OCI-LY3 (cell line): ENCODE data around the gene MYO1E.

Experiments
- H2AFZ ChIP-seq: fragments of 200-600, 300-600 bp; shearing (Covaris generic); 2 replicates; pipeline ENCODE4 v1.6.0; 2014; ENCODE audit warnings: antibody characterized with exemption, low read depth, low read length
- H3K27ac ChIP-seq: fragments of 200-600, 300-600 bp; sonication (generic); 2 replicates; pipeline ENCODE4 v1.5.1; 2014; ENCODE audit warnings: mild to moderate bottlenecking, low read length, moderate library complexity, mixed read lengths
- H3K27me3 ChIP-seq: fragments of 200-600, 300-600 bp; sonication (generic); 2 replicates; pipeline ENCODE4 v1.6.1; 2014; ENCODE audit warnings: low read depth, low read length, mixed read lengths
- H3K36me3 ChIP-seq: fragments of 200-600, 300-600 bp; sonication (generic); replicated peaks from 2 replicates; pipeline ENCODE3; 2014; ENCODE audit warnings: low read depth, low read length, mixed read lengths
- H3K4me1 ChIP-seq: fragments of 300-600, 200-600 bp; sonication (generic); 2 replicates; pipeline ENCODE4 v1.6.1; 2014; ENCODE audit warnings: low read length, mixed read lengths
- H3K4me2 ChIP-seq: fragments of 200-600, 300-600 bp; sonication (generic); 2 replicates; pipeline ENCODE4 v1.6.1; 2014; ENCODE audit warnings: low read length, mixed read lengths
- H3K4me3 ChIP-seq: fragments of 300-600, 200-600 bp; sonication (generic); 2 replicates; pipeline ENCODE4 v1.5.1; 2014; ENCODE audit warnings: antibody characterized with exemption, mild to moderate bottlenecking, low read length, moderate library complexity
- H3K79me2 ChIP-seq: fragments of 300-600, 200-600 bp; shearing (Covaris generic); 2 replicates; pipeline ENCODE4 v1.6.1; 2014; ENCODE audit warnings: mild to moderate bottlenecking, low read length, mixed read lengths
- H3K9ac ChIP-seq: fragments of 300-600, 200-600 bp; shearing (Covaris generic); 2 replicates; pipeline ENCODE4 v1.6.0; 2014; ENCODE audit warnings: mild to moderate bottlenecking, low read length, moderate library complexity
- H3K9me3 ChIP-seq: fragments of 200-600, 300-600 bp; shearing (Covaris generic); 2 replicates; pipeline ENCODE4 v1.6.1; 2014; ENCODE audit warnings: low read length, mixed read lengths; ENCODE audit not compliant: insufficient read depth
- H4K20me1 ChIP-seq: fragments of 200-600, 300-600 bp; sonication (generic); 2 replicates; pipeline ENCODE4 v1.6.1; 2016; ENCODE audit warnings: low read length, mixed read lengths; ENCODE audit not compliant: insufficient read depth
- EZH2phosphoT487 ChIP-seq: fragments of 200-600 bp; shearing (Covaris generic); IDR thresholded peaks from 2 replicates; pipeline ENCODE4 v1.6.1; 2018; ENCODE audit warnings: antibody characterized with exemption, mixed run types, low read depth
- TF ChIP-seq, protein P1 (sequence below): fragments of 200-600, 300-600 bp; sonication (generic); IDR thresholded peaks from 2 replicates; pipeline ENCODE4 v1.5.1; 2014; ENCODE audit warnings: antibody characterized with exemption, low read length, low read depth

Gene MYO1E

DNA sequence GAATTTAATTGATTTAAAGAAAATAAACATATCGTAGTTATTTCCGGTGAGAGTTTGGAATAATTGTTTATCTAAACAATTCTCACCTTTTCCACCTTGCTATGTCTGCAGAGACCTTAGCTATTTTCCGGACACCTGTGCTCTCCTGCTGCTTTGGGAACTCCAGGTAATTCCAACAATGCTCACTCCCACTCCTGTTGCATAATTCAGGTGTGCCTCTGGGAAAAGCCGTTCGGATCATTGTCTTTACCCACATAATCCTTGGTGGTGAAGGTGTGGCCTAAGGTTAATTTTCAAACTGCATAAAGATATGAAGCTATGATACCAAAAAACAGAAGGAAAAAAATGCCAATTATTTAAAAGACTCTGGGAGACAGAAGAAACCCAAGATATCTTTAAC lies 106.6 kb downstream of the MYO1E start:
- no peaks in the 10 kb centered on the region for H4K20me1 ChIP-seq
- no peaks in the 10 kb centered on the region for H3K4me1 ChIP-seq
- no peak overlapping the region for H3K27ac ChIP-seq
- no peak for TF ChIP-seq EZH2phosphoT487
- TF ChIP-seq, protein P1, sequence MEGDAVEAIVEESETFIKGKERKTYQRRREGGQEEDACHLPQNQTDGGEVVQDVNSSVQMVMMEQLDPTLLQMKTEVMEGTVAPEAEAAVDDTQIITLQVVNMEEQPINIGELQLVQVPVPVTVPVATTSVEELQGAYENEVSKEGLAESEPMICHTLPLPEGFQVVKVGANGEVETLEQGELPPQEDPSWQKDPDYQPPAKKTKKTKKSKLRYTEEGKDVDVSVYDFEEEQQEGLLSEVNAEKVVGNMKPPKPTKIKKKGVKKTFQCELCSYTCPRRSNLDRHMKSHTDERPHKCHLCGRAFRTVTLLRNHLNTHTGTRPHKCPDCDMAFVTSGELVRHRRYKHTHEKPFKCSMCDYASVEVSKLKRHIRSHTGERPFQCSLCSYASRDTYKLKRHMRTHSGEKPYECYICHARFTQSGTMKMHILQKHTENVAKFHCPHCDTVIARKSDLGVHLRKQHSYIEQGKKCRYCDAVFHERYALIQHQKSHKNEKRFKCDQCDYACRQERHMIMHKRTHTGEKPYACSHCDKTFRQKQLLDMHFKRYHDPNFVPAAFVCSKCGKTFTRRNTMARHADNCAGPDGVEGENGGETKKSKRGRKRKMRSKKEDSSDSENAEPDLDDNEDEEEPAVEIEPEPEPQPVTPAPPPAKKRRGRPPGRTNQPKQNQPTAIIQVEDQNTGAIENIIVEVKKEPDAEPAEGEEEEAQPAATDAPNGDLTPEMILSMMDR = no peak
- no peak overlapping the region for H3K4me2 ChIP-seq
- no peaks in the 10 kb centered on the region for H3K79me2 ChIP-seq
- H2AFZ ChIP-seq = no peak overlapping the region
- H3K27me3 ChIP-seq = no peaks in the 10 kb centered on the region
- H3K4me3 ChIP-seq = no peak overlapping the region
- H3K9ac ChIP-seq = no peak overlapping the region
- H3K36me3 ChIP-seq = no peaks in the 10 kb centered on the region
- no peaks in the 10 kb centered on the region for H3K9me3 ChIP-seq

DNA sequence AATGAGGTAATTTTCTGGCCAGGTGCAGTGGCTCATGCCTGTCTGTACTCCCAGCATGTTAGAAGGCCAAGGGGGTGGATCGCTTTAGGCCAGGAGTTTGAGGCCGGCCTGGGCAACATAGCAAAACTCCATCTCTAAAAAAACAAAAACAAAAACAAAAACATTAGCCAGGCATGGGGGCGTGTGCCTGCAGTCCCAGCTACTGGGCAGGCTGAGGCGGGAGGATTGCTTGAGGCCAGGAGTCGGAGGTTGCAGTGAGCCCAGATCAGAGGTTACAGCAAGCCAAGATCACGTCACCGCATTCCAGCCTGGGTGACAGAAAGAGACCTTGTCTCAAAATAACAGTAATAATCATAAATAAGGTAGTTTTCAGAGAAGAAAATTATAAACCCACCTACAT lies 110.4 kb downstream of the MYO1E start:
- Histone ChIP-seq H3K4me3 (no peak overlapping the region), H2AFZ (no peak overlapping the region), H3K79me2 (no peaks in the 10 kb centered on the region), H3K4me2 (no peak overlapping the region), H3K36me3 (no peaks in the 10 kb centered on the region), H3K4me1 (no peaks in the 10 kb centered on the region), H4K20me1 (no peaks in the 10 kb centered on the region), H3K9me3 (no peaks in the 10 kb centered on the region), H3K9ac (no peak overlapping the region), H3K27me3 (no peaks in the 10 kb centered on the region), H3K27ac (no peak overlapping the region)
- TF ChIP-seq, protein P1 = no peak
- no peak for TF ChIP-seq EZH2phosphoT487

DNA sequence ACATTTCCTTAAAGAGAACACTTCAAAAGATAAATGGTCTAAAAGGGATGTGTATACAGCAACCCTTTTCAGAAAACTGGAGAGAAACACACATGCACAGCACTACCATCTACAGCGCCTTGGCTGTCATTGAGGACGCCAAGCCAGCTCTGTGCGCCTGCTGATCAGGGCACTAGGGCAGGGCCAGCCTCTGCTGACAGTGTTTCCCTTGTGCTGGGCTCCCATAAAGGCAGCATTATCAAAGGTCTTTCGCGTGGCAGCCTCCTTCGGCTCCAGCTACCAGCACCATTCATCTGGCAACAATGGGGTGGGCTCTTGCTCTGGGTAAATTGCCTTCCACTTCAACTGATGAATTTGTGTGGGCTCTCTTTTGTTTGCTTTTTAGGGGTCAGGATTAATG lies 112.6 kb downstream of the MYO1E start:
- H3K9me3 ChIP-seq = no peaks in the 10 kb centered on the region
- H3K27ac ChIP-seq = no peak overlapping the region
- no peaks in the 10 kb centered on the region for H3K4me1 ChIP-seq

DNA sequence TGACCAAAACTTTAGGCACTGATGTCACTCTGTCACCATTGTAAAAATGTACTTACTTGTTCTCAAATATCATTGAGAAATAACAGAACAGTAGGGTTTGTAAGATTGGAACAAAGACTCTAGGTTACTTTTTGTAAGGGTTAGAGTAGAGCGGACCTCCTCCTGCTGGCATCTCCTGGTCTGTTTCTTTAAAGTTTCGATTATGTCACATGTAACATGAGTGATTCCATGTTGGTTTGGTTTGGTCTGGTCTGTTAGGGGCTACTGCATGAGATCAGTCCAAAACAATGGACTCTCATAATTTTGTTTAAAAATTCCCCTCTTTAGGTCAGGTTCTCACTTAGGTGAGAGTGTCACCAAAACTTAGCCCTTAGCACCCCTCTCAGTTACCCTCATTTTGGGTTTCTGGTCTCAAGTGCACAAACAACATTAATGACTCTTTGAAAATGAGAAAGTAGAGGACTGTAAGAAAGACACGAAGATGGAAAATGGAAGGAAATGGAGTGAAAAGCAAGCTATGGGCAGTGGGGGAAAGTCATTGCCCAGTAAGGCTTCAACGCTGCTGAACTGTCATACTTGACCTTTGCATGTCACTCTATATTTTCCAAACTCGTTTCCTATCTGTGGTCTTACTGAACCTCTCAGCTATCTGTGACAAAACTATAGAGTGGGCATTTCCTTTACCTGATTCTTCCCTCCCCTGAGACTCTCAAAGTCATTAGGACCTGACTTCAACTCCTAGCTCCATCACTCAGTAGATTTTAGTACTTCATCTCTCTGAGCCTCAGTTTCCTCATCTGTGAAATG lies 113.3 kb downstream of the MYO1E start:
- no peak overlapping the region for H3K27ac ChIP-seq
- H3K9me3 ChIP-seq = no peaks in the 10 kb centered on the region
- H2AFZ ChIP-seq = no peak overlapping the region

More for the DNA sequence above, 112.6 kb downstream of the MYO1E start:
- no peaks in the 10 kb centered on the region for H3K79me2 ChIP-seq
- no peak overlapping the region for H2AFZ ChIP-seq
- no peak overlapping the region for H3K9ac ChIP-seq
- no peaks in the 10 kb centered on the region for H4K20me1 ChIP-seq
- no peaks in the 10 kb centered on the region for H3K27me3 ChIP-seq
- no peak overlapping the region for H3K4me2 ChIP-seq
- no peaks in the 10 kb centered on the region for H3K36me3 ChIP-seq
- H3K4me3 ChIP-seq = no peak overlapping the region
- TF ChIP-seq EZH2phosphoT487 = no peak
- TF ChIP-seq, protein P1 = no peak

More for the DNA sequence above, 113.3 kb downstream of the MYO1E start:
- Histone ChIP-seq H3K79me2 (no peaks in the 10 kb centered on the region), H3K4me3 (no peak overlapping the region), H3K9ac (no peak overlapping the region), H3K27me3 (no peaks in the 10 kb centered on the region), H3K4me1 (no peaks in the 10 kb centered on the region), H3K4me2 (no peak overlapping the region), H4K20me1 (no peaks in the 10 kb centered on the region), H3K36me3 (peaks cover 1% of the 10 kb centered on the region)
- TF ChIP-seq, protein P1 = no peak
